HepG2 (cell line): ENCODE results near the gene RPS6KB1. TPM values are rescaled to one million over a fixed set of nuclear protein-coding genes. Genes with fewer than 3 reads are reported as not detected.

Experiments
- ASH2L ChIP-seq: fragments of 300-600, 200-600 bp; sonication (generic); IDR thresholded peaks from 2 replicates; pipeline ENCODE4 v1.7.0; 2017; ENCODE audit warnings: low read depth, mild to moderate bottlenecking, moderate library complexity, mixed read lengths, low read length; ENCODE audit not compliant: insufficient read length
- CCDC6 ChIP-seq: sonication (generic); formaldehyde crosslinking; IDR thresholded peaks from 2 replicates; pipeline ENCODE4 v1.8.1; 2022; ENCODE audit warnings: mild to moderate bottlenecking, missing genetic modification reagents, moderate library complexity
- DPF2 ChIP-seq: sonication (generic); formaldehyde crosslinking; IDR thresholded peaks from 2 replicates; pipeline ENCODE4 v1.4.0; 2020; ENCODE audit warnings: mild to moderate bottlenecking, low read depth, missing genetic modification reagents, borderline replicate concordance
- FOXJ3 ChIP-seq: sonication (generic); formaldehyde crosslinking; IDR thresholded peaks from 2 replicates; pipeline ENCODE4 v1.4.0; 2020; ENCODE audit warnings: missing genetic modification reagents, mild to moderate bottlenecking, borderline replicate concordance
- HCFC1 ChIP-seq: fragments of 150-350 bp; IDR thresholded peaks from 2 replicates; pipeline ENCODE4 v1.6.1; 2014; ENCODE audit warnings: low read depth, low read length
- KAT7 ChIP-seq: IDR thresholded peaks from 2 replicates; pipeline ENCODE4 v1.6.1; 2018; ENCODE audit warnings: borderline replicate concordance, missing compliant biosample characterization
- MAZ ChIP-seq, 2 experiments: sonication (generic) in 1 of 2; formaldehyde crosslinking in 1 of 2; IDR thresholded peaks; 2 replicates each; pipeline versions ENCODE4 v1.5.0 to v1.6.1; 2012 to 2020; ENCODE audit warnings: low read depth in 2 of 2, mild to moderate bottlenecking in 2 of 2, borderline replicate concordance in 1 of 2, improper control_type of control experiment in 1 of 2, low read length in 1 of 2, missing genetic modification reagents in 1 of 2, moderate library complexity in 1 of 2
- MED1 ChIP-seq: sonication (generic); formaldehyde crosslinking; IDR thresholded peaks from 2 replicates; pipeline ENCODE4 v1.4.0; 2020; ENCODE audit warnings: missing genetic modification reagents
- RBM39 ChIP-seq: fragments of 200-400 bp; formaldehyde crosslinking; IDR thresholded peaks from one replicate; pipeline ENCODE4 v1.6.1; 2018; ENCODE audit warnings: antibody characterized with exemption, mild to moderate bottlenecking, low read depth, low read length; ENCODE audit not compliant: poor library complexity, severe bottlenecking
- RELA ChIP-seq: sonication (generic); formaldehyde crosslinking; IDR thresholded peaks from 2 replicates; pipeline ENCODE4 v1.4.0; 2020; ENCODE audit warnings: missing genetic modification reagents
- SIX1 ChIP-seq: sonication (generic); formaldehyde crosslinking; IDR thresholded peaks from 2 replicates; pipeline ENCODE4 v1.4.0; 2020; ENCODE audit warnings: missing genetic modification reagents, borderline replicate concordance
- SMAD3 ChIP-seq: sonication (generic); formaldehyde crosslinking; IDR thresholded peaks from 2 replicates; pipeline ENCODE4 v1.4.0; 2020; ENCODE audit warnings: missing genetic modification reagents
- ZFP41 ChIP-seq: sonication (generic); formaldehyde crosslinking; IDR thresholded peaks from 2 replicates; pipeline ENCODE4 v1.4.0; 2020; ENCODE audit warnings: mild to moderate bottlenecking, missing genetic modification reagents, borderline replicate concordance
- ZMAT5 ChIP-seq: sonication (generic); formaldehyde crosslinking; IDR thresholded peaks from 2 replicates; pipeline ENCODE4 v1.5.0; 2020; ENCODE audit warnings: mild to moderate bottlenecking, low read depth, missing genetic modification reagents, borderline replicate concordance
- ZMYM2 ChIP-seq: sonication (generic); formaldehyde crosslinking; IDR thresholded peaks from 2 replicates; pipeline ENCODE4 v1.8.0; 2022; ENCODE audit warnings: mild to moderate bottlenecking, missing genetic modification reagents
- ZNF414 ChIP-seq: sonication (generic); formaldehyde crosslinking; IDR thresholded peaks from 2 replicates; pipeline ENCODE4 v1.5.0; 2020; ENCODE audit warnings: missing genetic modification reagents
- ZNF780A ChIP-seq: sonication (generic); formaldehyde crosslinking; IDR thresholded peaks from 2 replicates; pipeline ENCODE4 v1.8.0; 2022; ENCODE audit warnings: mild to moderate bottlenecking, missing genetic modification reagents, moderate library complexity
- ZNF816 ChIP-seq: sonication (generic); formaldehyde crosslinking; IDR thresholded peaks from 2 replicates; pipeline ENCODE4 v1.8.0; 2022; ENCODE audit warnings: missing genetic modification reagents, mild to moderate bottlenecking, borderline replicate concordance
- polyA plus RNA-seq, 8 experiments: library from polyadenylated mRNA; depleted of rRNA in 3 of 8; stranded (reverse) in 7 of 8; unstranded in 1 of 8; fragments of >200 nt; fragmentation: Illumina TruSeq in 4 of 8; extraction: Trizol in 4 of 8; gene quantifications; 2 replicates each; pipeline versions ENCODE4 v1.2.1 to v1.2.3, GENCODE V29; 2011 to 2016; ENCODE audit warnings: low read depth in 4 of 8, missing spikeins in 1 of 8, mixed read lengths in 1 of 8; ENCODE audit not compliant: insufficient read depth in 1 of 8
- total RNA-seq, 5 experiments: library from RNA; depleted of rRNA; stranded (reverse); fragments of >200 nt; fragmentation: Illumina TruSeq; extraction: Trizol; gene quantifications; 2 replicates each; pipeline ENCODE4 v1.2.3, GENCODE V29; 2016; ENCODE audit warnings: low read depth in 1 of 5
- TF ChIP-seq, protein P1 (sequence below): IDR thresholded peaks from 2 replicates; pipeline ENCODE4 v1.6.1; 2016; ENCODE audit warnings: missing genetic modification reagents, missing compliant biosample characterization
- TF ChIP-seq, protein P2 (sequence below): sonication (generic); formaldehyde crosslinking; conservative IDR thresholded peaks from 2 replicates; pipeline ENCODE4 v1.4.0; 2020; ENCODE audit warnings: mild to moderate bottlenecking, missing genetic modification reagents, moderate library complexity

The RPS6KB1 gene
- total and polyA plus RNA-seq, 2 of the 13 experiments (the other 11 are each of a cell fraction or from before 2014, with no cell fraction given): 16.5 to 42.2 TPM

DNA sequence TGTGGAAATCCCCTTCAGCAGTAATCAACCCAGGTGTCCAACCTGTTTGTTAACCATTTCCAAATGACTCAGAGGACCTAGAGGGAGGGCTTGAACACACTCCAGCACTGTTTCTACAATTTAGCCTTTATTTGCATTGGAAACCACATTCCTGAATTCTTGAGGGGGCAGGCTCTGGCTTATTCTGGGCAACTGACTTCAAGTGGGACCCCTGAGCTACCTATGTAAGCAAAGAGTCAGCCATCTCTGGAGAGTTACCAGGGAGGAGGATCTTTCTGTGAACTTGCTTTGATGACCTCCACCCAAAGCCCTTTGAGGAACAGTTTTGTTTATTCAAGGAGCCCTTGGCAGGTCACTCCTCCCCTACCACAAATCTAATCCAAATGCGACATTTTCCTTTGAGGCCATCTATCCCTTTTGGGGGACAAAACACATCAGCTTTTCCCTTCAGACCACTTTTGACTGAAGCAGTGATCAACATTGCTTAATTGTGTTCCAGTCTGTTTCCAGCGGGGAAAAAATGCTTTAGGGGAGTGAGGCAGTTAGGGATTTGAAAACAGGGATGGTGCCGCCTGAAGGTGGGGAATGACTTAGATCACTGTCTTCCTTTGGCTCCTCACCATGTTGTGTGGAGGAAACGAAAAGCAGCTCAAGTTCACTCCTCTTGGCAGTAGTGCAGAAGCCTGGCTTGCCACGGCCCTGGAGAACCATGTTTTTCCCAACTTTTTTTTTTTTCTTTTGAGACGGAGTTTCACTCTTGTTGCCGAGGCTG, 46.3 kb upstream of the RPS6KB1 start (continued):
- TF ChIP-seq SIX1 (peak; percentile 73; the same call in 1 of the 2 replicates), MED1 (CRISPR knock-in tag) (peak; percentile 93), ZNF780A (CRISPR knock-in tag) (no peak), SMAD3 (CRISPR knock-in tag) (peak; percentile 47), RELA (CRISPR knock-in tag) (peak; percentile 97), ZMYM2 (no peak), ASH2L (peak; percentile 68), FOXJ3 (CRISPR knock-in tag) (peak; percentile 85), KAT7 (CRISPR knock-in tag) (no peak), ZMAT5 (CRISPR knock-in tag) (no peak), ZFP41 (CRISPR knock-in tag) (no peak), CCDC6 (CRISPR knock-in tag) (no peak), MAZ (IDR thresholded peaks at IDR 0.05; ENCODE audit: borderline replicate concordance, low read depth, low read length) (peak; percentile 26; the same call in 1 of the 2 replicates), MAZ (CRISPR knock-in tag; IDR thresholded peaks at IDR 0.05; ENCODE audit: low read depth) (no peak), ZNF816 (CRISPR knock-in tag) (no peak), ZNF414 (CRISPR knock-in tag) (no peak; the same call in 1 of the 2 replicates), RBM39 (no peak), HCFC1 (no peak), DPF2 (CRISPR knock-in tag) (peak; percentile 34; the same call in 1 of the 2 replicates)
- TF ChIP-seq, protein P1, sequence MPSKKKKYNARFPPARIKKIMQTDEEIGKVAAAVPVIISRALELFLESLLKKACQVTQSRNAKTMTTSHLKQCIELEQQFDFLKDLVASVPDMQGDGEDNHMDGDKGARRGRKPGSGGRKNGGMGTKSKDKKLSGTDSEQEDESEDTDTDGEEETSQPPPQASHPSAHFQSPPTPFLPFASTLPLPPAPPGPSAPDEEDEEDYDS: peak; percentile 15
- TF ChIP-seq, protein P2, sequence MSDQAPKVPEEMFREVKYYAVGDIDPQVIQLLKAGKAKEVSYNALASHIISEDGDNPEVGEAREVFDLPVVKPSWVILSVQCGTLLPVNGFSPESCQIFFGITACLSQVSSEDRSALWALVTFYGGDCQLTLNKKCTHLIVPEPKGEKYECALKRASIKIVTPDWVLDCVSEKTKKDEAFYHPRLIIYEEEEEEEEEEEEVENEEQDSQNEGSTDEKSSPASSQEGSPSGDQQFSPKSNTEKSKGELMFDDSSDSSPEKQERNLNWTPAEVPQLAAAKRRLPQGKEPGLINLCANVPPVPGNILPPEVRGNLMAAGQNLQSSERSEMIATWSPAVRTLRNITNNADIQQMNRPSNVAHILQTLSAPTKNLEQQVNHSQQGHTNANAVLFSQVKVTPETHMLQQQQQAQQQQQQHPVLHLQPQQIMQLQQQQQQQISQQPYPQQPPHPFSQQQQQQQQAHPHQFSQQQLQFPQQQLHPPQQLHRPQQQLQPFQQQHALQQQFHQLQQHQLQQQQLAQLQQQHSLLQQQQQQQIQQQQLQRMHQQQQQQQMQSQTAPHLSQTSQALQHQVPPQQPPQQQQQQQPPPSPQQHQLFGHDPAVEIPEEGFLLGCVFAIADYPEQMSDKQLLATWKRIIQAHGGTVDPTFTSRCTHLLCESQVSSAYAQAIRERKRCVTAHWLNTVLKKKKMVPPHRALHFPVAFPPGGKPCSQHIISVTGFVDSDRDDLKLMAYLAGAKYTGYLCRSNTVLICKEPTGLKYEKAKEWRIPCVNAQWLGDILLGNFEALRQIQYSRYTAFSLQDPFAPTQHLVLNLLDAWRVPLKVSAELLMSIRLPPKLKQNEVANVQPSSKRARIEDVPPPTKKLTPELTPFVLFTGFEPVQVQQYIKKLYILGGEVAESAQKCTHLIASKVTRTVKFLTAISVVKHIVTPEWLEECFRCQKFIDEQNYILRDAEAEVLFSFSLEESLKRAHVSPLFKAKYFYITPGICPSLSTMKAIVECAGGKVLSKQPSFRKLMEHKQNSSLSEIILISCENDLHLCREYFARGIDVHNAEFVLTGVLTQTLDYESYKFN (CRISPR knock-in tag): peak; percentile 84
